GOT3 (cell line): Measurements from ENCODE around the gene KDM4F.

Experiments used
- DNase-seq: peaks from one replicate; lab custom pipeline; 2025; ENCODE audit warnings: mixed read lengths; lab: John Stamatoyannopoulos, UW

Gene KDM4F

GRCh38 chr11:95065336-95065735 is 16.1 kb downstream of the KDM4F start:
- DNase-seq, result no peak

- DNase-seq, result no peak
Observed at GRCh38 chr11:95066716-95067038, 17.5 kb downstream of the KDM4F start, which contains the start of gene SRSF8. Gene SRSF8 (plus strand): TSS chr11:95066919. CDS start chr11:95067227, 308 bp downstream.

- peak; percentile 28 for DNase-seq
Observed at GRCh38 chr11:95067039-95067840, 18.0 kb downstream of the KDM4F start.

- DNase-seq, result no peak
Observed at GRCh38 chr11:95067841-95068219, 18.6 kb downstream of the KDM4F start.

GRCh38 chr11:95068549-95068948 is 19.3 kb downstream of the KDM4F start:
- DNase-seq, result peak; percentile 5

GRCh38 chr11:95070471-95070870 is 21.2 kb downstream of the KDM4F start:
- no peak for DNase-seq

GRCh38 chr11:95072948-95073347 is 23.7 kb downstream of the KDM4F start:
- no peak for DNase-seq

- no peak for DNase-seq
Observed at GRCh38 chr11:95074792-95075563, 25.8 kb downstream of the KDM4F start.

- no peak for DNase-seq
Observed at GRCh38 chr11:95076416-95076815, 27.2 kb downstream of the KDM4F start.

- no peak for DNase-seq
Observed at GRCh38 chr11:95076981-95077380, 27.8 kb downstream of the KDM4F start.

GRCh38 chr11:95078526-95078925 is 29.3 kb downstream of the KDM4F start:
- DNase-seq, result no peak

GRCh38 chr11:95081010-95081409 is 31.8 kb downstream of the KDM4F start:
- no peak for DNase-seq

GRCh38 chr11:95081412-95081811 is 32.2 kb downstream of the KDM4F start:
- no peak for DNase-seq

- no peak for DNase-seq
Observed at GRCh38 chr11:95082576-95083001, 33.4 kb downstream of the KDM4F start.

- DNase-seq, result no peak
Observed at GRCh38 chr11:95084509-95084908, 35.3 kb downstream of the KDM4F start.

- DNase-seq, result no peak
Observed at GRCh38 chr11:95085117-95085816, 36.0 kb downstream of the KDM4F start.

GRCh38 chr11:95086151-95086550 is 36.9 kb downstream of the KDM4F start:
- no peak for DNase-seq

GRCh38 chr11:95086836-95087570 is 37.8 kb downstream of the KDM4F start:
- DNase-seq, result no peak

GRCh38 chr11:95088946-95089619 is 39.9 kb downstream of the KDM4F start:
- DNase-seq, result no peak

GRCh38 chr11:95089620-95090542 is 40.7 kb downstream of the KDM4F start, which contains the start of gene ENDOD1:
Gene ENDOD1 (plus strand): TSS chr11:95089846. CDS start chr11:95089928, 82 bp downstream.
- peak; percentile 39 for DNase-seq
